Parathyroid adenoma (tissue), 2 donors: ENCODE results near the gene DCLK2.

ENCODE experiments used
- H2AFZ ChIP-seq: fragments of 300-600 bp; sonication (generic); one replicate; pipeline ENCODE4 v1.7.0; 2017; ENCODE audit warnings: antibody characterized with exemption, mild to moderate bottlenecking
- H3K27ac ChIP-seq: fragments of 300-600 bp; sonication (generic); one replicate; pipeline ENCODE4 v1.7.0; 2017
- H3K27me3 ChIP-seq: fragments of 300-600 bp; sonication (generic); one replicate; pipeline ENCODE4 v1.7.0; 2017; ENCODE audit warnings: low read length; ENCODE audit not compliant: control insufficient read depth, insufficient read depth
- H3K36me3 ChIP-seq: fragments of 300-600 bp; sonication (generic); one replicate; pipeline ENCODE4 v1.7.0; 2017; ENCODE audit warnings: low read length; ENCODE audit not compliant: control insufficient read depth, insufficient read depth
- H3K4me1 ChIP-seq: fragments of 300-600 bp; sonication (generic); one replicate; pipeline ENCODE4 v1.7.0; 2017; ENCODE audit warnings: control low read depth
- H3K4me2 ChIP-seq: fragments of 300-600 bp; sonication (generic); one replicate; pipeline ENCODE4 v1.7.0; 2017; ENCODE audit warnings: low read length
- H3K4me3 ChIP-seq: fragments of 300-600 bp; sonication (generic); one replicate; pipeline ENCODE4 v1.7.0; 2017; ENCODE audit warnings: low read depth, low read length
- H3K79me2 ChIP-seq: fragments of 300-600 bp; sonication (generic); one replicate; pipeline ENCODE4 v1.7.0; 2017; ENCODE audit warnings: control low read depth
- H3K9ac ChIP-seq: fragments of 300-600 bp; sonication (generic); one replicate; pipeline ENCODE4 v1.7.0; 2017; ENCODE audit warnings: mild to moderate bottlenecking
- H3K9me3 ChIP-seq: fragments of 300-600 bp; sonication (generic); one replicate; pipeline ENCODE4 v1.7.0; 2017; ENCODE audit warnings: low read length; ENCODE audit not compliant: control insufficient read depth
- TF ChIP-seq, protein P1 (sequence below): fragments of 300-600 bp; sonication (generic); IDR thresholded peaks from one replicate; pipeline ENCODE4 v1.7.0; 2017; ENCODE audit warnings: antibody characterized with exemption, mild to moderate bottlenecking
- donor health status: primary hyperparathyroidism.

The DCLK2 gene

DNA sequence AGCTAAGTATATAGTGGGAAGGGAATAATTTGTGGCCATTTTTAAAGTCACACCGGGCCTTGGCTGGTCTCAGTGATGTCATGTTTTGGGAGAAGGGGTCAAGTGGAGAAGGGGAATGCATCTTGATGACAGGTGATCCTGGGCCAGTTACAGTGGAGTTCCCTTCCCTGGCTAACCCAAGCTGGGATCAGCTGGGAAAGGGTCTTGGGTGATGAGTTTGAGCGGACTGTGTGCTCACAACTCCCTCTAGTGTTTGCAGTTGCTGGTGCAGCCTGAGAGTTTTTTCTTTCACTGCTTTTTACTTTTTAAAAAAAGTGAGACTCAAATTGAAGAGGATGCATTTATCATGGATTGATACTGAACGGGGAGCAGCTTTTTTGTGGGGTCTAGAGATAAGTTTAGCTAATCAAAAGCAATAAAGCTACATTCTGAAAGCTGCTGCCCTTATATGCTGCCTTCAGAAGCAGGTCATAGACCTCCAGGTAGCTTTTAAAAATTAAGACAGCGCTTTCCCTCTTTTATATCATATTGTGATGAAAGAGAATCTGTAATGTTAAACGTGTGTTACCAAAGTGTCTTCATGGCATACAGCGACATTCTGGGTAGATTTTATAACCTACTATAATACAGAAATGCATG is 164.7 kb downstream of the DCLK2 start:
- Histone ChIP-seq H3K4me1 (no peaks in the 10 kb centered on the region), H3K4me3 (no peak overlapping the region), H3K36me3 (no peaks in the 10 kb centered on the region), H3K79me2 (no peaks in the 10 kb centered on the region), H2AFZ (no peak overlapping the region), H3K27ac (no peak overlapping the region), H3K4me2 (no peak overlapping the region), H3K9ac (no peak overlapping the region), H3K9me3 (no peaks in the 10 kb centered on the region), H3K27me3 (no peaks in the 10 kb centered on the region)
- TF ChIP-seq, protein P1, sequence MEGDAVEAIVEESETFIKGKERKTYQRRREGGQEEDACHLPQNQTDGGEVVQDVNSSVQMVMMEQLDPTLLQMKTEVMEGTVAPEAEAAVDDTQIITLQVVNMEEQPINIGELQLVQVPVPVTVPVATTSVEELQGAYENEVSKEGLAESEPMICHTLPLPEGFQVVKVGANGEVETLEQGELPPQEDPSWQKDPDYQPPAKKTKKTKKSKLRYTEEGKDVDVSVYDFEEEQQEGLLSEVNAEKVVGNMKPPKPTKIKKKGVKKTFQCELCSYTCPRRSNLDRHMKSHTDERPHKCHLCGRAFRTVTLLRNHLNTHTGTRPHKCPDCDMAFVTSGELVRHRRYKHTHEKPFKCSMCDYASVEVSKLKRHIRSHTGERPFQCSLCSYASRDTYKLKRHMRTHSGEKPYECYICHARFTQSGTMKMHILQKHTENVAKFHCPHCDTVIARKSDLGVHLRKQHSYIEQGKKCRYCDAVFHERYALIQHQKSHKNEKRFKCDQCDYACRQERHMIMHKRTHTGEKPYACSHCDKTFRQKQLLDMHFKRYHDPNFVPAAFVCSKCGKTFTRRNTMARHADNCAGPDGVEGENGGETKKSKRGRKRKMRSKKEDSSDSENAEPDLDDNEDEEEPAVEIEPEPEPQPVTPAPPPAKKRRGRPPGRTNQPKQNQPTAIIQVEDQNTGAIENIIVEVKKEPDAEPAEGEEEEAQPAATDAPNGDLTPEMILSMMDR = peak; percentile 63

DNA sequence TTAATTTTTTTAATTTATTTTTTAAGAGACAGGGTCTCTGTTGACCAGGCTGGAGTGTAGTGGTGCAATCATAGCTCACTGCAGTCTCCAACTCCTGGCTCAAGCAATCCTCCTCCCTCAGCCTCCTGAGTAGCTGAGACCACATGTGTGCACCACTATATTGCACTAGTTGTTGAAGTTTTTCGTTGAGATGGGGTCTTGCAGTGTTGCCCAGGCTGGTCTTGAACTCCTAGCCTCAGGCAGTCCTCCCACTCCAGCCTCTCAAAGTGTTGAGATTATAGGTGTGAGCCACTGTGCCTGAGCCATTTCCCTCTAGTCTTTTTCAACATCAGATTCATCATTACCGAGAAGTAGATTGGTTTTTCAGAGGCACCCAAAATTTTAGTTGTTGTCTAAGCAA is 165.7 kb downstream of the DCLK2 start:
- Histone ChIP-seq H3K36me3 (no peaks in the 10 kb centered on the region), H3K27ac (no peak overlapping the region), H3K9me3 (no peaks in the 10 kb centered on the region), H3K4me3 (no peak overlapping the region), H3K4me1 (no peaks in the 10 kb centered on the region), H3K4me2 (no peak overlapping the region), H3K27me3 (no peaks in the 10 kb centered on the region), H3K79me2 (no peaks in the 10 kb centered on the region), H3K9ac (no peak overlapping the region), H2AFZ (no peak overlapping the region)
- TF ChIP-seq, protein P1 = no peak

DNA sequence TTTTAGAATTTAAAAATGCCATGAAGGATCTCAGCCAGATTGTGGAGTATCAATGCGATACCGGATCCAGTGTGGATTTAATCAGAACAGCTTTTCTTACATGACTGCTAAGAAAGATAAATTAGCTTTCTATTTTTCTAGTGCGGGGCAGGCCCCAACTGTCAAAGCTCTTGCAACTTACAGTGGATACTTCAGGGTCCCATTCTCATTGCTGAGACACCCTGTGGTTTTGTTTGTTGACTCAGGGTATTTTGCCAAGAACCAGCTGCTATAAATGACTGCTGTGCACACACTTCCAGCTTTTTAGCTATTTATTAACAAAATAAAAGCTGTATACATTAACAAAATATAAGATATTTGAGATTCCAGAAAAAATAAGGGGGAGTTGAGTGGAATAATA is 166.4 kb downstream of the DCLK2 start:
- H3K27me3 ChIP-seq = no peaks in the 10 kb centered on the region
- no peaks in the 10 kb centered on the region for H3K79me2 ChIP-seq
- no peak overlapping the region for H3K9ac ChIP-seq
- TF ChIP-seq, protein P1 = no peak
- H3K36me3 ChIP-seq = no peaks in the 10 kb centered on the region
- no peak overlapping the region for H3K27ac ChIP-seq
- no peaks in the 10 kb centered on the region for H3K4me1 ChIP-seq
- no peak overlapping the region for H3K4me2 ChIP-seq
- H3K9me3 ChIP-seq = no peaks in the 10 kb centered on the region
- no peak overlapping the region for H2AFZ ChIP-seq
- H3K4me3 ChIP-seq = no peak overlapping the region

DNA sequence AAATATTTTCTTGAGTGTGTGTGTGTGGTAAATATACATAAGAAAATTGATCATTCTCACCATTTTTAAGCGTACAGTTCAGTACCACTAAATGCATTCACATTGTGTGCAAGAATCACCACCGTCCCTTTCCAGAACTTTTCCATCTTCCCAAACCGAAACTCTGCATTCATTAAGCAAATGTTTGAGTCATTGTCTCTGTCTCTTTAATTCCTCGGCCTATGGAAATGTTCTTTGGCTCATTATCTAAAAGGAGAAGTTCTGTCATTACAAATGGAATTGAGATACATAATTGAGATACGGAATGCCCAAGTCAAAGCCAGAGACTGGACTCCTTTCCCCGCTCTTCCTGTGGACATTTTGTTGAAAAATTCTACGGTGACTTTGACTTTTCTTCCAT is 168.9 kb downstream of the DCLK2 start:
- Histone ChIP-seq H3K4me3 (no peak overlapping the region), H3K36me3 (no peaks in the 10 kb centered on the region), H3K27me3 (no peaks in the 10 kb centered on the region), H3K9me3 (no peaks in the 10 kb centered on the region), H3K79me2 (no peaks in the 10 kb centered on the region), H3K4me2 (no peak overlapping the region), H3K4me1 (no peaks in the 10 kb centered on the region), H2AFZ (no peak overlapping the region), H3K9ac (no peak overlapping the region), H3K27ac (no peak overlapping the region)
- TF ChIP-seq, protein P1 = no peak

DNA sequence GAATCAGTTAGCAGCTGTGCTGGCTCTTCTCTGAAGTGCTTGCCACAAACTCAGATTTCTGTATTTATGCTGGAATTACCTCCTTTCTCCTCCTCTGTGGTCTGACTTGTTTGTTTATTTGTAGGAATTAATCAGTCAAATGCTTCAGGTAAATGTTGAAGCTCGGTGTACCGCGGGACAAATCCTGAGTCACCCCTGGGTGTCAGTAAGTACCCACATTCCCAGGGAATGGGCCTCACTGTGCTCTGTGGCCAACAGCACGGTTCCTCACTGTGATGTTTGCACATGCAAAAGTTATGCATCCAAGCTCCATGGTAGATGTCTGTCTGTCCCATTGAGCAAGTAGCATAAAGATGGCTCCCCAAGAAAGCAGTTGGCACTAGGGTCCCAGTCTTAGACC is 169.9 kb downstream of the DCLK2 start:
- H3K4me3 ChIP-seq = no peak overlapping the region
- TF ChIP-seq, protein P1 = no peak
- no peak overlapping the region for H3K9ac ChIP-seq
- no peaks in the 10 kb centered on the region for H3K27me3 ChIP-seq
- no peaks in the 10 kb centered on the region for H3K36me3 ChIP-seq
- no peak overlapping the region for H3K27ac ChIP-seq
- H3K4me1 ChIP-seq = no peaks in the 10 kb centered on the region
- H3K79me2 ChIP-seq = no peaks in the 10 kb centered on the region
- H3K4me2 ChIP-seq = no peak overlapping the region
- no peaks in the 10 kb centered on the region for H3K9me3 ChIP-seq
- no peak overlapping the region for H2AFZ ChIP-seq
